ENCODE data around the gene HAX1.
"Not testable (repeated sequence)": the region's sequence is repeated elsewhere in the genome, so short reads cannot be mapped to it uniquely, and the experiment has no call there.

HAX1 gene

DNA sequence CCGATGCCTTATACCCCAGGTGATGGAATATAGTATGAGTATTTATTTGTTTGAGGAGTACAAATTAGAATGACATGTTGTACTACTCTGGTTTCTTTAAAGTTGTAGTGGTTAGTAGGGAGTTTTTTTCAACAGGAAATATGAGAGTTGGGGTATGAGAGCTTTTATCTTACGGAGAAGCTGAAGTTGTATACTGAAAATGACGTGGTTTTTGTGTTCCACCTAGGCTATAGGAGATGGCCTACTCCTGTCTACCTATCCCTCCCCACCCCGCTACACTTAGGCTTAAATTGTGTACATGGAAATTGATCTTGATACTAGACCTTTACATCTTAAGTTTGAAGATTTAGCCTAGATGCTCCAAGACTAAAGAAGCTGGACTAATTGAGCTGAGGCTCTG, 6.8 kb upstream of the HAX1 start:
- TF ChIP-seq CTCF (conservative IDR thresholded peaks at IDR 0.05; ENCODE audit: low read depth, low read length) = no peak
- no peak overlapping the region for H3K4me3 ChIP-seq (IDR thresholded peaks at IDR 0.05; ENCODE audit: insufficient read depth, low read depth, low read length)
- H3K9ac ChIP-seq = no peak overlapping the region
- H4K20me1 ChIP-seq (ENCODE audit: insufficient read depth) = no peaks in the 10 kb centered on the region
- H3K27me3 ChIP-seq (ENCODE audit: insufficient read depth, low read depth) = no peaks in the 10 kb centered on the region
- peaks cover 12% of the 10 kb centered on the region for H3K4me1 ChIP-seq (ENCODE audit: low read depth, poor library complexity, severe bottlenecking)
- no peak overlapping the region for H3K4me2 ChIP-seq
- no peaks in the 10 kb centered on the region for H3K79me2 ChIP-seq (ENCODE audit: insufficient read depth, low read depth)
- H2AFZ ChIP-seq (ENCODE audit: low read depth) = no peak overlapping the region
- H3K36me3 ChIP-seq (ENCODE audit: insufficient read depth) = peaks cover 13% of the 10 kb centered on the region; the same call in 1 of the 2 replicates
- H3K27ac ChIP-seq = no peak overlapping the region

DNA sequence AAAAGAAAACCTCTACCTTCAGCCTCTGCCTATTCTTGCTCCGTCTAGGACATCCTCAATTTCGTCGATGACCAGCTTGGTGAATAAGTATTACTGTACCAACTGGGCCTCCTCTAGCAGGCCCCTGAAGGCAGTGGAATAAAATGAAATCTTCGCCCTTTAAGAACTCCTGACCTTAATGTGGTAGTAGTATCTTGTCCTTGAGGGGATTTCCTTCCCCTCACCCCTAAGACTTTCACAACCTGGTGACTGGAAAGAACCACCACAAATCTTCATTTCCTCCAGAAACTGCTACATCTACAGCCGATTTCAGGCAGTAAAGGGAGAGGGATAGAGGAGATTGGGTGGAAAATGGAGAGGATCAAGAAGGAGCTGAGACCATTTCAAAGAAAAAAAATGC, 1.6 kb upstream of the HAX1 start:
- Histone ChIP-seq H3K4me2 (peak overlapping the region; percentile 65; the same call in 1 of the 2 replicates), H3K4me1 (ENCODE audit: low read depth, poor library complexity, severe bottlenecking) (peaks cover 41% of the 10 kb centered on the region), H3K4me3 (IDR thresholded peaks at IDR 0.05; ENCODE audit: insufficient read depth, low read depth, low read length) (no peak overlapping the region), H3K9ac (no peak overlapping the region), H3K79me2 (ENCODE audit: insufficient read depth, low read depth) (peaks cover 18% of the 10 kb centered on the region), H3K36me3 (ENCODE audit: insufficient read depth) (peaks cover 9% of the 10 kb centered on the region; the same call in 1 of the 2 replicates), H4K20me1 (ENCODE audit: insufficient read depth) (no peaks in the 10 kb centered on the region), H3K27me3 (ENCODE audit: insufficient read depth, low read depth) (no peaks in the 10 kb centered on the region), H3K27ac (peak overlapping the region; percentile 63; the same call in 1 of the 2 replicates), H2AFZ (ENCODE audit: low read depth) (no peak overlapping the region)
- TF ChIP-seq CTCF (conservative IDR thresholded peaks at IDR 0.05; ENCODE audit: low read depth, low read length) = no peak

DNA sequence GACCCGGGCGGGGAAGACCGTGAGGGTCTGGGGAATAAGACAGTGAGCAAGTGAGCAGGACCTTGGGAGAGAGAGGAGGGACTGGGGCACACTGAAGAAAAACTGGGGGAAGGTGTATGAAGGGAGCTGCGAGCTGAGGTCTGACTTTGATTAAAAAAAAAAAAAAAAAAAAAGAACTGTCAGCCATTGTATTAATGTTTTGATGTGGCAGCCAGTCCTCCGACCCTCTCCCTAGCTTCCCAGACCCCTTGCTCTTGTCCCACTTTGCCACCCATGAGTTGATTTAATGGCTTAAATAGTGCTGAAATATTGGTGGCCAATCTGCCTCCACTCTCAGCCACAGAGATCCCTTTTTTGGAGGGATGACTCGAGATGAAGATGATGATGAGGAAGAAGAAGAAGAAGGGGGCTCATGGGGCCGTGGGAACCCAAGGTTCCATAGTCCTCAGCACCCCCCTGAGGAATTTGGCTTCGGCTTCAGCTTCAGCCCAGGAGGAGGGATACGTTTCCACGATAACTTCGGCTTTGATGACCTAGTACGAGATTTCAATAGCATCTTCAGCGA, 652 bp downstream of the HAX1 start:
- Histone ChIP-seq H2AFZ (ENCODE audit: low read depth) (peak overlapping the region; percentile 77), H4K20me1 (ENCODE audit: insufficient read depth) (no peaks in the 10 kb centered on the region), H3K36me3 (ENCODE audit: insufficient read depth) (peaks cover 17% of the 10 kb centered on the region; the same call in 1 of the 2 replicates), H3K27ac (peak overlapping the region; percentile 63), H3K4me1 (ENCODE audit: low read depth, poor library complexity, severe bottlenecking) (peaks cover 41% of the 10 kb centered on the region), H3K27me3 (ENCODE audit: insufficient read depth, low read depth) (no peaks in the 10 kb centered on the region), H3K79me2 (ENCODE audit: insufficient read depth, low read depth) (peaks cover 18% of the 10 kb centered on the region), H3K4me2 (peak overlapping the region; percentile 87), H3K4me3 (IDR thresholded peaks at IDR 0.05; ENCODE audit: insufficient read depth, low read depth, low read length) (peak overlapping the region; percentile 99), H3K9ac (peak overlapping the region; percentile 83)
- TF ChIP-seq CTCF (conservative IDR thresholded peaks at IDR 0.05; ENCODE audit: low read depth, low read length) = no peak

- no peaks in the 10 kb centered on the region for H4K20me1 ChIP-seq (ENCODE audit: insufficient read depth)
- H3K27me3 ChIP-seq (ENCODE audit: insufficient read depth, low read depth) = no peaks in the 10 kb centered on the region
- H3K4me3 ChIP-seq (IDR thresholded peaks at IDR 0.05; ENCODE audit: insufficient read depth, low read depth, low read length) = no peak overlapping the region
- H2AFZ ChIP-seq (ENCODE audit: low read depth) = no peak overlapping the region
- H3K79me2 ChIP-seq (ENCODE audit: insufficient read depth, low read depth) = peaks cover 18% of the 10 kb centered on the region
- peaks cover 17% of the 10 kb centered on the region; the same call in 1 of the 2 replicates for H3K36me3 ChIP-seq (ENCODE audit: insufficient read depth)
- no peak overlapping the region for H3K9ac ChIP-seq
- H3K4me1 ChIP-seq (ENCODE audit: low read depth, poor library complexity, severe bottlenecking) = peaks cover 17% of the 10 kb centered on the region
- TF ChIP-seq CTCF (conservative IDR thresholded peaks at IDR 0.05; ENCODE audit: low read depth, low read length) = peak; percentile 65
- no peak overlapping the region for H3K27ac ChIP-seq
- H3K4me2 ChIP-seq = no peak overlapping the region
These were observed 4.4 kb downstream of the HAX1 start for GRCh38 chr1:154276797-154277196.

DNA sequence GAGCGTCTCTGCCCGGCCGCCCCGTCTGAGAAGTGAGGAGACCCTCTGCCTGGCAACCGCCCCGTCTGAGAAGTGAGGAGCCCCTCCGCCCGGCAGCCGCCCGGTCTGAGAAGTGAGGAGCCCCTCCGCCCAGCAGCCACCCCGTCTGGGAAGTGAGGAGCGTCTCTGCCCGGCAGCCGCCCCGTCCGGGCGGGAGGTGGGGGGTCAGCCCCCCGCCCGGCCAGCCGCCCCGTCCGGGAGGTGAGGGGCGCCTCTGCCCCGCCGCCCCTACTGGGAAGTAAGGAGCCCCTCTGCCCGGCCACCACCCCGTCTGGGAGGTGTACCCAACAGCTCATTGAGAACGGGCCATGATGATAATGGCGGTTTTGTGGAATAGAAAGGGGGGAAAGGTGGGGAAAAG, 15.2 kb downstream of the HAX1 start:
- H3K27me3 ChIP-seq (ENCODE audit: insufficient read depth, low read depth); H3K4me1 ChIP-seq (ENCODE audit: low read depth, poor library complexity, severe bottlenecking); H3K4me2 ChIP-seq; H3K4me3 ChIP-seq (IDR thresholded peaks at IDR 0.05; ENCODE audit: insufficient read depth, low read depth, low read length); H3K27ac ChIP-seq; H4K20me1 ChIP-seq (ENCODE audit: insufficient read depth); H3K9ac ChIP-seq; H3K79me2 ChIP-seq (ENCODE audit: insufficient read depth, low read depth); H2AFZ ChIP-seq (ENCODE audit: low read depth); H3K36me3 ChIP-seq (ENCODE audit: insufficient read depth): not testable (repeated sequence)
